HEK293T (cell line): ENCODE measurements around the gene CNDP1.

Experiments
- CTCF ChIA-PET: fragments of 350-600 bp; formaldehyde crosslinking; extraction: SDS; loops from one replicate; lab custom pipeline; 2021; ENCODE audit warnings: antibody characterized with exemption, inconsistent platforms; lab: Yijun Ruan, JAX
- POLR2A ChIA-PET: fragments of 350-600 bp; formaldehyde crosslinking; extraction: SDS; loops from one replicate; lab custom pipeline; 2020; ENCODE audit warnings: antibody characterized with exemption, inconsistent platforms; lab: Yijun Ruan, JAX
- DNase-seq: peaks from one replicate; pipeline ENCODE4 v3.0.0; 2012; ENCODE audit warnings: mixed read lengths; ENCODE audit errors: extremely low spot score
- ARNT ChIP-seq: fragments of 450-650 bp; IDR thresholded peaks from 2 replicates; pipeline ENCODE4 v1.6.1; 2017; ENCODE audit warnings: mild to moderate bottlenecking
- BHLHE40 ChIP-seq: fragments of 450-650 bp; IDR thresholded peaks from 2 replicates; pipeline ENCODE4 v1.6.1; 2016; ENCODE audit warnings: mild to moderate bottlenecking, moderate library complexity, borderline replicate concordance
- CTBP1 ChIP-seq: fragments of 450-650 bp; IDR thresholded peaks from 2 replicates; pipeline ENCODE4 v1.6.1; 2016; ENCODE audit warnings: borderline replicate concordance
- ELF4 ChIP-seq: fragments of 450-650 bp; IDR thresholded peaks from 2 replicates; pipeline ENCODE4 v1.6.1; 2017; ENCODE audit warnings: antibody characterized with exemption
- FOXA1 ChIP-seq: fragments of 450-650 bp; IDR thresholded peaks from 2 replicates; pipeline ENCODE4 v1.6.1; 2016; ENCODE audit warnings: mild to moderate bottlenecking
- FOXK2 ChIP-seq: fragments of 450-650 bp; IDR thresholded peaks from 2 replicates; pipeline ENCODE4 v1.6.1; 2016; ENCODE audit warnings: mild to moderate bottlenecking
- FOXM1 ChIP-seq: fragments of 450-650 bp; IDR thresholded peaks from 2 replicates; pipeline ENCODE4 v1.6.1; 2017; ENCODE audit warnings: mild to moderate bottlenecking, borderline replicate concordance
- HDGF ChIP-seq: fragments of 450-650 bp; IDR thresholded peaks from 2 replicates; pipeline ENCODE4 v1.6.1; 2017; ENCODE audit warnings: antibody characterized with exemption, borderline replicate concordance
- L3MBTL2 ChIP-seq: fragments of 450-650 bp; conservative IDR thresholded peaks from 2 replicates; pipeline ENCODE4 v1.6.1; 2016; ENCODE audit warnings: mild to moderate bottlenecking
- LEF1 ChIP-seq: fragments of 450-650 bp; IDR thresholded peaks from 2 replicates; pipeline ENCODE4 v1.6.1; 2017; ENCODE audit warnings: mild to moderate bottlenecking, borderline replicate concordance
- NFRKB ChIP-seq: fragments of 450-650 bp; IDR thresholded peaks from 2 replicates; pipeline ENCODE4 v1.6.1; 2016; ENCODE audit warnings: mild to moderate bottlenecking, moderate library complexity
- PKNOX1 ChIP-seq: fragments of 450-650 bp; IDR thresholded peaks from 2 replicates; pipeline ENCODE4 v1.6.1; 2016
- SP1 ChIP-seq: fragments of 450-650 bp; IDR thresholded peaks from 2 replicates; pipeline ENCODE4 v1.6.1; 2017
- SUZ12 ChIP-seq: fragments of 450-650 bp; IDR thresholded peaks from 2 replicates; pipeline ENCODE4 v1.6.1; 2016; ENCODE audit warnings: mild to moderate bottlenecking
- TARDBP ChIP-seq: fragments of 450-650 bp; IDR thresholded peaks from 2 replicates; pipeline ENCODE4 v1.6.1; 2016
- ZNF384 ChIP-seq: fragments of 450-650 bp; IDR thresholded peaks from 2 replicates; pipeline ENCODE4 v1.6.1; 2016

CNDP1 gene

GRCh38 chr18:74508366-74508765, 25.9 kb upstream of the CNDP1 start:
- DNase-seq = no peak
- TF ChIP-seq HDGF (no peak), L3MBTL2 (no peak), BHLHE40 (no peak), FOXM1 (no peak), ARNT (no peak), PKNOX1 (no peak), NFRKB (no peak), ZNF384 (no peak), FOXA1 (no peak), FOXK2 (no peak), LEF1 (no peak), TARDBP (no peak), CTBP1 (no peak), SP1 (no peak), SUZ12 (no peak), ELF4 (no peak)
- POLR2A ChIA-PET = no interaction called here
- CTCF ChIA-PET = no interaction called here

- no peak for DNase-seq
- no peak for TF ChIP-seq ZNF384
- TF ChIP-seq FOXM1 = no peak
- TF ChIP-seq BHLHE40 = no peak
- TF ChIP-seq L3MBTL2 = no peak
- no peak for TF ChIP-seq FOXK2
- TF ChIP-seq PKNOX1 = no peak
- no peak for TF ChIP-seq LEF1
- TF ChIP-seq TARDBP = no peak
- TF ChIP-seq ELF4 = no peak
- TF ChIP-seq SUZ12 = no peak
- no peak for TF ChIP-seq CTBP1
- TF ChIP-seq HDGF = no peak
- no peak for TF ChIP-seq ARNT
- no peak for TF ChIP-seq NFRKB
- TF ChIP-seq SP1 = no peak
- TF ChIP-seq FOXA1 = no peak
- ChIA-PET POLR2A (no interaction called here), CTCF (no interaction called here)
Measured at GRCh38 chr18:74508821-74509225, 25.5 kb upstream of the CNDP1 start.

GRCh38 chr18:74509856-74510769, 24.2 kb upstream of the CNDP1 start:
- DNase-seq = no peak
- CTCF ChIA-PET = no interaction called here
- TF ChIP-seq TARDBP (no peak), PKNOX1 (no peak), SP1 (no peak), HDGF (no peak), FOXK2 (no peak), SUZ12 (no peak)
- POLR2A ChIA-PET = interaction anchor here (1.2 kb wide), 1 partner anchor 14 kb away, joined by 4 read pairs; the partner anchor contains the start of gene CNDP2

- POLR2A ChIA-PET = interaction anchor here (1.2 kb wide), 1 partner anchor 15 kb away, joined by 4 read pairs; the partner anchor contains the start of gene CNDP2
- CTCF ChIA-PET = no interaction called here
- DNase-seq = no peak
- TF ChIP-seq LEF1 (no peak), SP1 (no peak), BHLHE40 (no peak), FOXK2 (no peak), PKNOX1 (no peak), CTBP1 (no peak), FOXM1 (no peak), L3MBTL2 (no peak), ARNT (no peak), SUZ12 (no peak), ZNF384 (no peak), NFRKB (no peak), FOXA1 (no peak), TARDBP (no peak), HDGF (no peak), ELF4 (no peak)
Measured at GRCh38 chr18:74510770-74511095, 23.6 kb upstream of the CNDP1 start.

- ChIA-PET POLR2A (no interaction called here), CTCF (no interaction called here)
- TF ChIP-seq ARNT = no peak
- no peak for TF ChIP-seq FOXK2
- TF ChIP-seq SP1 = no peak
- no peak for TF ChIP-seq TARDBP
- TF ChIP-seq ELF4 = no peak
- no peak for TF ChIP-seq FOXM1
- no peak for TF ChIP-seq LEF1
- no peak for TF ChIP-seq BHLHE40
- TF ChIP-seq NFRKB = no peak
- TF ChIP-seq ZNF384 = no peak
- no peak for TF ChIP-seq HDGF
- TF ChIP-seq SUZ12 = no peak
- TF ChIP-seq PKNOX1 = no peak
- TF ChIP-seq CTBP1 = no peak
- no peak for TF ChIP-seq FOXA1
- TF ChIP-seq L3MBTL2 = no peak
- no peak for DNase-seq
Measured at GRCh38 chr18:74511823-74512222, 22.5 kb upstream of the CNDP1 start.
